ENCODE data around the gene PPP1R13B. TPM values are rescaled to one million over a fixed set of nuclear protein-coding genes. Genes with fewer than 3 reads are reported as not detected.

PPP1R13B gene
- total and polyA plus RNA-seq, 2 experiments from 2014 or later, result 2.0 to 8.5 TPM

GRCh38 chr14:103728141-103728540, 119.2 kb downstream of the PPP1R13B start (continued):
- TF ChIP-seq CTCF (conservative IDR thresholded peaks at IDR 0.05; ENCODE audit: low read depth in 2 of 2) (no peak), JUNB (IDR thresholded peaks at IDR 0.05; ENCODE audit: unreplicated experiment) (no peak), POLR2AphosphoS5 (IDR thresholded peaks at IDR 0.05; ENCODE audit: low read depth) (no peak), CREB1 (CRISPR knock-in tag; IDR thresholded peaks at IDR 0.05; ENCODE audit: low read depth) (no peak)

- Histone ChIP-seq H4K20me1 (replicated peaks; ENCODE audit: insufficient read depth) (peaks cover 7% of the 10 kb centered on the region; the same call in 1 of the 2 replicates), H3K4me3 (peak overlapping the region; percentile 41; the same call in 1 of the 2 replicates), H3K9me2 (ENCODE audit: insufficient read depth) (no peaks in the 10 kb centered on the region), H2AFZ (no peak overlapping the region), H3F3A (replicated peaks; ENCODE audit: low read depth) (no peaks in the 10 kb centered on the region), H3K79me2 (replicated peaks; ENCODE audit: insufficient read depth) (peaks cover 23% of the 10 kb centered on the region), H3K36me3 (ENCODE audit: insufficient read depth) (no peaks in the 10 kb centered on the region), H3K4me2 (peak overlapping the region; percentile 67), H3K4me1 (ENCODE audit: insufficient read depth) (no peaks in the 10 kb centered on the region), H3K27me3 (ENCODE audit: insufficient read depth) (no peaks in the 10 kb centered on the region), H3K27ac (ENCODE audit: low read depth) (no peak overlapping the region)
- Mint-ChIP-seq H3K36me3 (ENCODE audit: low read depth) (peaks cover 13% of the 10 kb centered on the region), H3K4me1 (peaks cover 5% of the 10 kb centered on the region; the same call in 1 of the 3 replicates), H3K27ac (no peak overlapping the region), H3K9me3 (no peaks in the 10 kb centered on the region), H3K27me3 (ENCODE audit: insufficient read depth, low read depth, poor library complexity) (peaks cover 2% of the 10 kb centered on the region), H3K4me3 (no peak overlapping the region)
- DNase-seq (ENCODE audit: low spot score) (peak; percentile 85), ATAC-seq (peak; percentile 84)
- TF ChIP-seq NANOG (IDR thresholded peaks at IDR 0.05; ENCODE audit: borderline replicate concordance), result no peak
- peak; percentile 32 to 64; a peak in 3 of 4 replicates for TF ChIP-seq CTCF (conservative IDR thresholded peaks at IDR 0.05; ENCODE audit: low read depth in 2 of 2)
Measured at GRCh38 chr14:103727313-103727980, 119.9 kb downstream of the PPP1R13B start.

GRCh38 chr14:103726474-103726873, 120.9 kb downstream of the PPP1R13B start:
- Histone ChIP-seq H4K20me1 (replicated peaks; ENCODE audit: insufficient read depth) (peaks cover 7% of the 10 kb centered on the region), H3K4me1 (ENCODE audit: insufficient read depth) (no peaks in the 10 kb centered on the region), H3K9me2 (ENCODE audit: insufficient read depth) (no peaks in the 10 kb centered on the region), H3K4me2 (no peak overlapping the region), H3K27me3 (ENCODE audit: insufficient read depth) (no peaks in the 10 kb centered on the region), H3K4me3 (no peak overlapping the region), H3K36me3 (ENCODE audit: insufficient read depth) (no peaks in the 10 kb centered on the region), H3K27ac (ENCODE audit: low read depth) (no peak overlapping the region), H2AFZ (no peak overlapping the region), H3K79me2 (replicated peaks; ENCODE audit: insufficient read depth) (peaks cover 33% of the 10 kb centered on the region), H3F3A (replicated peaks; ENCODE audit: low read depth) (no peaks in the 10 kb centered on the region)
- peaks cover 2% of the 10 kb centered on the region for H3K27me3 Mint-ChIP-seq (ENCODE audit: insufficient read depth, low read depth, poor library complexity)
- H3K36me3 Mint-ChIP-seq (ENCODE audit: low read depth), result peaks cover 13% of the 10 kb centered on the region
- no peaks in the 10 kb centered on the region for H3K9me3 Mint-ChIP-seq
- H3K4me3 Mint-ChIP-seq, result no peak overlapping the region
- H3K4me1 Mint-ChIP-seq, result peaks cover 5% of the 10 kb centered on the region; the same call in 1 of the 3 replicates
- H3K27ac Mint-ChIP-seq, result no peak overlapping the region
- DNase-seq (ENCODE audit: low spot score), result no peak
- no peak for ATAC-seq
- TF ChIP-seq EZH2 (IDR thresholded peaks at IDR 0.05; ENCODE audit: low read depth, unreplicated experiment) (no peak), ZNF462 (CRISPR knock-in tag; IDR thresholded peaks at IDR 0.05) (no peak), STAT1 (IDR thresholded peaks at IDR 0.05; ENCODE audit: unreplicated experiment) (no peak)

All from GM23338 (cell line).